MCF 10A (cell line): ENCODE results near the gene GPC3. TPM values are rescaled to one million over a fixed set of nuclear protein-coding genes. Genes with fewer than 3 reads are reported as not detected.

Experiments used
- BruUV-seq: library from RNA; stranded (reverse); fragments of 400-500 nt; replicated peaks from 2 replicates; lab custom pipeline; 2021; lab: Mats Ljungman, UMichigan
- CTCF ChIA-PET: fragments of 300-600 bp; sonication (Branson Sonifier 250); formaldehyde crosslinking; extraction: SDS; loops from one replicate; lab custom pipeline; 2021; ENCODE audit warnings: antibody characterized with exemption, inconsistent platforms; lab: Yijun Ruan, JAX
- POLR2A ChIA-PET: fragments of 300-600, 350-650 bp; sonication (Branson Sonifier 250); formaldehyde crosslinking; extraction: SDS; loops from one replicate; lab custom pipeline; 2020; ENCODE audit warnings: antibody characterized with exemption, inconsistent platforms; lab: Yijun Ruan, JAX
- DNase-seq: peaks from one replicate; pipeline ENCODE4 v3.0.0-alpha.2; 2018; ENCODE audit not compliant: unreplicated experiment
- H3K27ac Mint-ChIP-seq: one replicate; pipeline ENCODE4 v1.8.0; 2022; ENCODE audit warnings: mild to moderate bottlenecking, low read depth, mixed read lengths; ENCODE audit not compliant: unreplicated experiment
- H3K27me3 Mint-ChIP-seq: one replicate; pipeline ENCODE4 v1.8.0; 2022; ENCODE audit warnings: mixed read lengths; ENCODE audit not compliant: insufficient read depth, unreplicated experiment
- H3K36me3 Mint-ChIP-seq: one replicate; pipeline ENCODE4 v1.8.0; 2022; ENCODE audit warnings: mild to moderate bottlenecking, moderate library complexity, mixed read lengths; ENCODE audit not compliant: insufficient read depth, unreplicated experiment
- H3K4me1 Mint-ChIP-seq: one replicate; pipeline ENCODE4 v1.8.0; 2022; ENCODE audit warnings: mixed read lengths; ENCODE audit not compliant: insufficient read depth, unreplicated experiment
- H3K4me3 Mint-ChIP-seq: one replicate; pipeline ENCODE4 v1.8.0; 2022; ENCODE audit warnings: mild to moderate bottlenecking, moderate library complexity, mixed read lengths; ENCODE audit not compliant: unreplicated experiment
- H3K9me3 Mint-ChIP-seq: one replicate; pipeline ENCODE4 v1.8.0; 2022; ENCODE audit warnings: mixed read lengths; ENCODE audit not compliant: unreplicated experiment
- CTCF ChIP-seq: fragments of 200-600 bp; IDR thresholded peaks from one replicate; pipeline ENCODE4 v1.8.0; 2022; ENCODE audit warnings: antibody characterized with exemption, mild to moderate bottlenecking; ENCODE audit not compliant: unreplicated experiment
- intact Hi-C: fragments of 100-400 bp; cut with micrococcal nuclease; formaldehyde crosslinking; loops from 2 replicates; pipeline ENCODE4 v1.14.1; 2022
- total RNA-seq: library from RNA; stranded (reverse); gene quantifications from 2 replicates; pipeline ENCODE4 v1.2.3, GENCODE V29; 2022

GPC3 gene
- total RNA-seq, 1 experiment from 2014 or later = 0.37 TPM

GRCh38 chrX:133918361-133918771 lies 67.0 kb downstream of the GPC3 start:
- TF ChIP-seq CTCF = no peak
- Mint-ChIP-seq H3K9me3 (no peaks in the 10 kb centered on the region), H3K4me3 (no peak overlapping the region), H3K36me3 (no peaks in the 10 kb centered on the region), H3K4me1 (peaks cover 5% of the 10 kb centered on the region), H3K27me3 (peaks cover 40% of the 10 kb centered on the region), H3K27ac (no peak overlapping the region)
- ChIA-PET POLR2A (interaction anchor here (0.6 kb wide), 1 partner anchor 226 kb away, joined by 4 read pairs; no protein-coding TSS in a partner anchor), CTCF (interaction anchor here (0.6 to 6.1 kb wide), 3 partner anchors 26 to 943 kb away, joined by 3 to 47 read pairs (median 3); no protein-coding TSS in a partner anchor)
- BruUV-seq = no TSS peak
- intact Hi-C loops = no loop called here
- DNase-seq = no peak

- Mint-ChIP-seq H3K4me1 (no peaks in the 10 kb centered on the region), H3K27ac (no peak overlapping the region), H3K36me3 (no peaks in the 10 kb centered on the region)
Observed at GRCh38 chrX:133916984-133917722, 68.2 kb downstream of the GPC3 start.

GRCh38 chrX:133913658-133914388 lies 71.6 kb downstream of the GPC3 start:
- H3K9me3 Mint-ChIP-seq = no peaks in the 10 kb centered on the region
- no peaks in the 10 kb centered on the region for H3K36me3 Mint-ChIP-seq
- H3K27me3 Mint-ChIP-seq = peaks cover 37% of the 10 kb centered on the region
- ChIA-PET POLR2A (no interaction called here), CTCF (interaction anchor here (0.7 to 0.8 kb wide), 2 partner anchors 19 to 120 kb away, joined by 3 to 4 read pairs; no protein-coding TSS in a partner anchor)
- intact Hi-C loops = no loop called here
- DNase-seq = no peak
- TF ChIP-seq CTCF = no peak
- no TSS peak for BruUV-seq
- no peak overlapping the region for H3K27ac Mint-ChIP-seq
- H3K4me3 Mint-ChIP-seq = no peak overlapping the region
- H3K4me1 Mint-ChIP-seq = no peaks in the 10 kb centered on the region

More at GRCh38 chrX:133916984-133917722, 68.2 kb downstream of the GPC3 start:
- BruUV-seq = no TSS peak
- peaks cover 44% of the 10 kb centered on the region for H3K27me3 Mint-ChIP-seq
- H3K9me3 Mint-ChIP-seq = no peaks in the 10 kb centered on the region
- TF ChIP-seq CTCF = no peak
- CTCF ChIA-PET = interaction anchor here (6.1 kb wide), 1 partner anchor 125 kb away, joined by 47 read pairs; no protein-coding TSS in a partner anchor
- POLR2A ChIA-PET = no interaction called here
- intact Hi-C loops = no loop called here
- no peak overlapping the region for H3K4me3 Mint-ChIP-seq
- no peak for DNase-seq

- DNase-seq = no peak
Observed at GRCh38 chrX:133913009-133913408, 72.4 kb downstream of the GPC3 start.

More at GRCh38 chrX:133913009-133913408, 72.4 kb downstream of the GPC3 start:
- ChIA-PET CTCF (interaction anchor here (0.6 to 0.7 kb wide), 2 partner anchors 20 to 33 kb away, joined by 3 to 4 read pairs; no protein-coding TSS in a partner anchor), POLR2A (no interaction called here)
- Mint-ChIP-seq H3K36me3 (no peaks in the 10 kb centered on the region), H3K27ac (no peak overlapping the region), H3K27me3 (peaks cover 38% of the 10 kb centered on the region), H3K9me3 (no peaks in the 10 kb centered on the region), H3K4me3 (no peak overlapping the region), H3K4me1 (no peaks in the 10 kb centered on the region)
- no peak for TF ChIP-seq CTCF
- intact Hi-C loops = no loop called here
- no TSS peak for BruUV-seq
